Measurements from ENCODE around the gene WDR36.
"Not testable (repeated sequence)": the region's sequence is repeated elsewhere in the genome, so short reads cannot be mapped to it uniquely, and the experiment has no call there.

DNA sequence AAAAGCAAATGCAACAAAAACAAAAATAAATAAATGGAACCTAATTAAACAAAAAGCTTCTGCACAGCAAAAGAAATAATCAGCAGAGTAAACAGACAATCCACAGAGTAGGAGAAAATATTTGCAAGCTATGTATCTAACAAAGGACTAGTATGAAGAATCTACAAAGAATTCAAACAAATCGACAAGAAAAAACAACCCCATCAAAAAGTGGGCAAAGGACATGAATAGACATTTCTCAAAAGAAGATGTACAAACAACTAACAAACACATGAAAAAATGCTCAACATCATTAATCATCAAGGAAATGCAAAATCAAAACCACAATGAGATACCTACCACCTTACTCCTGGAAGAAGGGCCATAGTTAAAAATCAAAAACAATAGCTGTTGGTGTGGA is 49.3 kb downstream of the WDR36 start:
- TF ChIP-seq, protein P1, sequence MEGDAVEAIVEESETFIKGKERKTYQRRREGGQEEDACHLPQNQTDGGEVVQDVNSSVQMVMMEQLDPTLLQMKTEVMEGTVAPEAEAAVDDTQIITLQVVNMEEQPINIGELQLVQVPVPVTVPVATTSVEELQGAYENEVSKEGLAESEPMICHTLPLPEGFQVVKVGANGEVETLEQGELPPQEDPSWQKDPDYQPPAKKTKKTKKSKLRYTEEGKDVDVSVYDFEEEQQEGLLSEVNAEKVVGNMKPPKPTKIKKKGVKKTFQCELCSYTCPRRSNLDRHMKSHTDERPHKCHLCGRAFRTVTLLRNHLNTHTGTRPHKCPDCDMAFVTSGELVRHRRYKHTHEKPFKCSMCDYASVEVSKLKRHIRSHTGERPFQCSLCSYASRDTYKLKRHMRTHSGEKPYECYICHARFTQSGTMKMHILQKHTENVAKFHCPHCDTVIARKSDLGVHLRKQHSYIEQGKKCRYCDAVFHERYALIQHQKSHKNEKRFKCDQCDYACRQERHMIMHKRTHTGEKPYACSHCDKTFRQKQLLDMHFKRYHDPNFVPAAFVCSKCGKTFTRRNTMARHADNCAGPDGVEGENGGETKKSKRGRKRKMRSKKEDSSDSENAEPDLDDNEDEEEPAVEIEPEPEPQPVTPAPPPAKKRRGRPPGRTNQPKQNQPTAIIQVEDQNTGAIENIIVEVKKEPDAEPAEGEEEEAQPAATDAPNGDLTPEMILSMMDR (IDR thresholded peaks at IDR 0.05), result not testable (repeated sequence)
- not testable (repeated sequence) for TF ChIP-seq POLR2A (IDR thresholded peaks at IDR 0.05)
